SH-SY5Y (cell line): ENCODE data around the gene OGFOD3.

ENCODE experiments used
- GATA2 ChIP-seq: IDR thresholded peaks from 2 replicates; pipeline ENCODE4 v1.6.1; 2011; ENCODE audit warnings: mild to moderate bottlenecking, low read depth, low read length
- GATA3 ChIP-seq: IDR thresholded peaks from 2 replicates; pipeline ENCODE4 v1.6.1; 2011; ENCODE audit warnings: low read depth, mild to moderate bottlenecking, low read length, moderate library complexity

- TF ChIP-seq GATA3 (no peak), GATA2 (no peak)
Observed at GRCh38 chr17:82386881-82387704, 31.3 kb downstream of the OGFOD3 start.
